HepG2 (cell line): ENCODE measurements around the gene ANAPC2. TPM values are rescaled to one million over a fixed set of nuclear protein-coding genes. Genes with fewer than 3 reads are reported as not detected.

Experiments used
- ATAC-seq: fragments of 200-7000 bp; cut with Tn5 transposase; 3 replicates; pipeline ENCODE4 v1.9.1; 2020; ENCODE audit warnings: mild to moderate bottlenecking, moderate library complexity
- BruUV-seq: library from RNA; stranded (reverse); fragments of 400-500 nt; replicated peaks from 2 replicates; lab custom pipeline; 2021; lab: Mats Ljungman, UMichigan
- CTCF ChIA-PET: fragments of 300-600 bp; formaldehyde crosslinking; extraction: SDS; loops from one replicate; lab custom pipeline; 2021; ENCODE audit warnings: low total read pairs, inconsistent platforms, low intra/inter-chr PET ratio; lab: Yijun Ruan, JAX
- POLR2A ChIA-PET: fragments of 350-600 bp; sonication (Branson Sonifier 250); formaldehyde crosslinking; loops from one replicate; lab custom pipeline; 2020; ENCODE audit warnings: antibody characterized with exemption, inconsistent platforms; lab: Yijun Ruan, JAX
- DNase-seq: peaks from one replicate; pipeline ENCODE4 v3.0.0-alpha.2; 2015; ENCODE audit warnings: low spot score
- FAIRE-seq: peaks from 3 replicates; lab custom pipeline; 2011; peaks lifted over from hg19 to GRCh38; lab: Jason Lieb, UNC
- H2AFZ ChIP-seq: one replicate; pipeline ENCODE4 v1.6.1; 2011; ENCODE audit warnings: low read length, inconsistent platforms
- H3K27ac ChIP-seq: fragments of 300-600 bp; 3 replicates; pipeline ENCODE4 v1.8.0; 2011; ENCODE audit warnings: mixed run types, mild to moderate bottlenecking, mixed read lengths, low read length, inconsistent platforms; ENCODE audit not compliant: insufficient read depth; ENCODE audit errors: extremely low read length
- H3K27me3 ChIP-seq, 2 experiments: fragments of 200-600 bp in 1 of 2; 2 replicates in 1 of 2; 3 replicates in 1 of 2; pipeline versions ENCODE4 v1.6.0 to v1.8.0; 2011; ENCODE audit warnings: low read length in 2 of 2, mild to moderate bottlenecking in 2 of 2, moderate library complexity in 2 of 2, inconsistent platforms in 1 of 2; ENCODE audit not compliant: insufficient read depth in 2 of 2, control insufficient read depth in 1 of 2
- H3K36me3 ChIP-seq, 2 experiments: fragments of 200-600 bp in 1 of 2; replicated peaks in 1 of 2; 2 replicates in 1 of 2; 3 replicates in 1 of 2; pipeline versions ENCODE4 v1.5.1 to v1.8.0; 2011; ENCODE audit warnings: low read length in 2 of 2, inconsistent platforms in 1 of 2; ENCODE audit not compliant: insufficient read depth in 2 of 2, control insufficient read depth in 1 of 2
- H3K4me1 ChIP-seq: 2 replicates; pipeline ENCODE4 v1.5.1; 2012; ENCODE audit warnings: low read length, inconsistent platforms; ENCODE audit not compliant: insufficient read depth
- H3K4me2 ChIP-seq: 2 replicates; pipeline ENCODE4 v1.6.0; 2011; ENCODE audit warnings: low read depth, low read length, inconsistent platforms
- H3K4me3 ChIP-seq, 3 experiments: fragments of 200-600 bp in 1 of 3; sonication (generic), shearing (Covaris generic) in 1 of 3; replicated peaks in 1 of 3; 2 replicates each; pipeline ENCODE4 v1.5.1; 2011 to 2016; ENCODE audit warnings: low read length in 3 of 3, inconsistent platforms in 2 of 3, low read depth in 2 of 3, mild to moderate bottlenecking in 2 of 3, control low read depth in 1 of 3, mixed read lengths in 1 of 3; ENCODE audit not compliant: insufficient read depth in 1 of 3
- H3K79me2 ChIP-seq: one replicate; pipeline ENCODE4 v1.6.1; 2011; ENCODE audit warnings: low read length, inconsistent platforms; ENCODE audit not compliant: insufficient read depth
- H3K9ac ChIP-seq: 2 replicates; pipeline ENCODE4 v1.6.0; 2011; ENCODE audit warnings: mild to moderate bottlenecking, low read depth, low read length, inconsistent platforms; ENCODE audit not compliant: insufficient read depth
- H3K9me3 ChIP-seq: 2 replicates; pipeline ENCODE4 v1.5.1; 2012; ENCODE audit warnings: mild to moderate bottlenecking, low read length
- H4K20me1 ChIP-seq: 2 replicates; pipeline ENCODE4 v1.6.0; 2011; ENCODE audit warnings: inconsistent platforms, mild to moderate bottlenecking, low read length, moderate library complexity; ENCODE audit not compliant: insufficient read depth
- AGO2 ChIP-seq: fragments of 200-400 bp; formaldehyde crosslinking; optimal IDR thresholded peaks from 2 replicates; pipeline ENCODE3; 2017; ENCODE audit warnings: mild to moderate bottlenecking, low read depth, low read length, moderate library complexity
- E2F2 ChIP-seq: sonication (generic); formaldehyde crosslinking; IDR thresholded peaks from 2 replicates; pipeline ENCODE4 v1.4.0; 2020; ENCODE audit warnings: missing genetic modification reagents, borderline replicate concordance
- FOXM1 ChIP-seq: sonication (generic); formaldehyde crosslinking; IDR thresholded peaks from 2 replicates; pipeline ENCODE4 v1.5.0; 2020; ENCODE audit warnings: missing genetic modification reagents
- GATAD1 ChIP-seq: IDR thresholded peaks from 2 replicates; pipeline ENCODE4 v1.6.1; 2016; ENCODE audit warnings: missing genetic modification reagents, missing compliant biosample characterization
- NFIB ChIP-seq: sonication (generic); formaldehyde crosslinking; IDR thresholded peaks from 2 replicates; pipeline ENCODE4 v1.9.0; 2021; ENCODE audit warnings: missing genetic modification reagents, mild to moderate bottlenecking, borderline replicate concordance
- NR2C2 ChIP-seq: sonication (generic); formaldehyde crosslinking; IDR thresholded peaks from 2 replicates; pipeline ENCODE4 v1.4.0; 2020; ENCODE audit warnings: missing genetic modification reagents, mild to moderate bottlenecking, moderate library complexity, borderline replicate concordance
- NRL ChIP-seq: sonication (generic); formaldehyde crosslinking; IDR thresholded peaks from 2 replicates; pipeline ENCODE4 v1.5.0; 2020; ENCODE audit warnings: missing genetic modification reagents, mild to moderate bottlenecking, moderate library complexity, borderline replicate concordance
- POLR2AphosphoS5 ChIP-seq: IDR thresholded peaks from 2 replicates; pipeline ENCODE4 v1.6.1; 2012; ENCODE audit warnings: low read depth, low read length
- SOX6 ChIP-seq, 2 experiments: fragments of 450-650 bp in 1 of 2; sonication (generic) in 1 of 2; formaldehyde crosslinking in 1 of 2; IDR thresholded peaks; 2 replicates each; pipeline versions ENCODE4 v1.4.0 to v1.6.1; 2017 to 2020; ENCODE audit warnings: antibody characterized with exemption in 1 of 2, mild to moderate bottlenecking in 1 of 2, missing genetic modification reagents in 1 of 2
- THAP9 ChIP-seq: sonication (generic); formaldehyde crosslinking; IDR thresholded peaks from 2 replicates; pipeline ENCODE4; 2020; ENCODE audit warnings: missing genetic modification reagents, mild to moderate bottlenecking, borderline replicate concordance
- ZBTB39 ChIP-seq: sonication (generic); formaldehyde crosslinking; IDR thresholded peaks from 2 replicates; pipeline ENCODE4 v1.5.0; 2020; ENCODE audit warnings: missing genetic modification reagents
- ZNF33B ChIP-seq: sonication (generic); formaldehyde crosslinking; IDR thresholded peaks from 2 replicates; pipeline ENCODE4 v1.5.1; 2020; ENCODE audit warnings: mild to moderate bottlenecking, missing genetic modification reagents
- ZNF350 ChIP-seq: sonication (generic); formaldehyde crosslinking; IDR thresholded peaks from 2 replicates; pipeline ENCODE4 v1.4.0; 2020; ENCODE audit warnings: mild to moderate bottlenecking, low read depth, missing genetic modification reagents, borderline replicate concordance
- ZNF781 ChIP-seq: sonication (generic); formaldehyde crosslinking; IDR thresholded peaks from 2 replicates; pipeline ENCODE4 v1.5.1; 2020; ENCODE audit warnings: borderline replicate concordance, mild to moderate bottlenecking, missing genetic modification reagents; ENCODE audit errors: not compliant biosample characterization
- WGBS: methylation state at CpG from one replicate; pipeline ENCODE4 v1.1.6; 2017; ENCODE audit warnings: low lambda C conversion rate; 5-methylcytosine and 5-hydroxymethylcytosine counted together
- in situ Hi-C: cut with HindIII; loops from 2 replicates; pipeline ENCODE4 v1.10.0; 2017; ENCODE audit warnings: low pct_unique_long_range_greater_than_20kb; ENCODE audit not compliant: extremely low pct_ligation_motif_present
- intact Hi-C: fragments of 100-400 bp; cut with micrococcal nuclease; formaldehyde crosslinking; loops from one replicate; pipeline ENCODE4 v1.10.0; 2022; ENCODE audit not compliant: unreplicated experiment
- polyA plus RNA-seq, 8 experiments: library from polyadenylated mRNA; depleted of rRNA in 3 of 8; stranded (reverse) in 7 of 8; unstranded in 1 of 8; fragments of >200 nt; fragmentation: Illumina TruSeq in 4 of 8; extraction: Trizol in 4 of 8; gene quantifications; 2 replicates each; pipeline versions ENCODE4 v1.2.1 to v1.2.3, GENCODE V29; 2011 to 2016; ENCODE audit warnings: low read depth in 4 of 8, missing spikeins in 1 of 8, mixed read lengths in 1 of 8; ENCODE audit not compliant: insufficient read depth in 1 of 8
- total RNA-seq, 5 experiments: library from RNA; depleted of rRNA; stranded (reverse); fragments of >200 nt; fragmentation: Illumina TruSeq; extraction: Trizol; gene quantifications; 2 replicates each; pipeline ENCODE4 v1.2.3, GENCODE V29; 2016; ENCODE audit warnings: low read depth in 1 of 5

ANAPC2 gene
- total and polyA plus RNA-seq, 2 of the 13 experiments (the other 11 are each of a cell fraction or from before 2014, with no cell fraction given) = 12.3 to 15.4 TPM

- TF ChIP-seq GATAD1 (CRISPR knock-in tag) (no peak), AGO2 (peak; percentile 8), THAP9 (CRISPR knock-in tag) (no peak), E2F2 (no peak), ZNF33B (CRISPR knock-in tag) (no peak)
These were observed 29.9 kb upstream of the ANAPC2 start (continued) for GRCh38 chr9:137218212-137218753.

- H3K27ac ChIP-seq = peak overlapping the region; percentile 84
- TSS peak; percentile 56 for BruUV-seq
- FAIRE-seq (peak; percentile 97), DNase-seq (peak; percentile 66), ATAC-seq (peak; percentile 69)
- intact Hi-C loops = no loop called here
- ChIA-PET CTCF (no interaction called here), POLR2A (interaction anchor here (0.9 to 13.4 kb wide), 11 partner anchors 9 to 150 kb away, joined by 3 to 225 read pairs (median 10); partner anchors contain the start of genes ANAPC2, NDOR1, RNF224 and SSNA1)
- peak overlapping the region; percentile 68 to 83 (median 77) for H3K4me3 ChIP-seq
- in situ Hi-C loops = no loop called here
- peak overlapping the region; percentile 77 for H3K9ac ChIP-seq
- H3K4me1 ChIP-seq = peaks cover 29% of the 10 kb centered on the region
- peak overlapping the region; percentile 90 for H3K4me2 ChIP-seq
- H3K79me2 ChIP-seq = peaks cover 3% of the 10 kb centered on the region
- H2AFZ ChIP-seq = no peak overlapping the region
- H3K9me3 ChIP-seq = no peaks in the 10 kb centered on the region
- H3K36me3 ChIP-seq = no peaks in the 10 kb centered on the region
- no peaks in the 10 kb centered on the region for H3K27me3 ChIP-seq
- H4K20me1 ChIP-seq = peaks cover 4% of the 10 kb centered on the region; the same call in 1 of the 2 replicates
- 16% methylated on average over 11 of the region's 36 CpGs for WGBS
- TF ChIP-seq NFIB (CRISPR knock-in tag) (no peak), SOX6 (IDR thresholded peaks at IDR 0.05) (no peak), SOX6 (CRISPR knock-in tag; IDR thresholded peaks at IDR 0.05) (peak; percentile 40; the same call in 1 of the 2 replicates), ZBTB39 (CRISPR knock-in tag) (no peak), POLR2AphosphoS5 (peak; percentile 86), ZNF781 (CRISPR knock-in tag) (no peak), NRL (CRISPR knock-in tag) (no peak), FOXM1 (no peak), NR2C2 (CRISPR knock-in tag) (no peak), ZNF350 (CRISPR knock-in tag) (peak; percentile 34; the same call in 1 of the 2 replicates)
These were observed 29.2 kb upstream of the ANAPC2 start for GRCh38 chr9:137217276-137218211.
